Measurements from ENCODE around the gene ANK3. TPM values are rescaled to one million over a fixed set of nuclear protein-coding genes. Genes with fewer than 3 reads are reported as not detected.

ANK3 gene
- total and polyA plus RNA-seq, 2 donors from 2014 or later: 38.2 to 214 TPM

DNA sequence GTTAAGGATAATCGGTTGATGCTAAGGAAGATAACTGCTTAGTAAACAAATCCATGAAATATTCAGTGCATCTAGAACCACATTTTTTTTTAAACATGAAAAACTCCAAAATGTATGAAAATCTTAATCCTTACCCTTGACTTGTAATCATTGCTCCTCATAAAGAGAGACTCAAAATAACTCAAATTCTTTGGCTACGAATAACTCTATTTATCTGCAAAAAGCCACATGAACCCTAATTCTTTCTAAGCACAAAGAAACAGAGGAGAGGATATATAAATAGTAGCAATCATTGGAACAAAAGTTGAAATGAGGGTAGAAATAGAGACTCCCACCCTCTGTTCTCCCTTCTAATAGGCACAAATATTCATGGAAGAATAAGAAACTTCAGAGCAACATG is 40.2 kb downstream of the ANK3 start:
- TF ChIP-seq, protein P1, sequence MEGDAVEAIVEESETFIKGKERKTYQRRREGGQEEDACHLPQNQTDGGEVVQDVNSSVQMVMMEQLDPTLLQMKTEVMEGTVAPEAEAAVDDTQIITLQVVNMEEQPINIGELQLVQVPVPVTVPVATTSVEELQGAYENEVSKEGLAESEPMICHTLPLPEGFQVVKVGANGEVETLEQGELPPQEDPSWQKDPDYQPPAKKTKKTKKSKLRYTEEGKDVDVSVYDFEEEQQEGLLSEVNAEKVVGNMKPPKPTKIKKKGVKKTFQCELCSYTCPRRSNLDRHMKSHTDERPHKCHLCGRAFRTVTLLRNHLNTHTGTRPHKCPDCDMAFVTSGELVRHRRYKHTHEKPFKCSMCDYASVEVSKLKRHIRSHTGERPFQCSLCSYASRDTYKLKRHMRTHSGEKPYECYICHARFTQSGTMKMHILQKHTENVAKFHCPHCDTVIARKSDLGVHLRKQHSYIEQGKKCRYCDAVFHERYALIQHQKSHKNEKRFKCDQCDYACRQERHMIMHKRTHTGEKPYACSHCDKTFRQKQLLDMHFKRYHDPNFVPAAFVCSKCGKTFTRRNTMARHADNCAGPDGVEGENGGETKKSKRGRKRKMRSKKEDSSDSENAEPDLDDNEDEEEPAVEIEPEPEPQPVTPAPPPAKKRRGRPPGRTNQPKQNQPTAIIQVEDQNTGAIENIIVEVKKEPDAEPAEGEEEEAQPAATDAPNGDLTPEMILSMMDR (IDR thresholded peaks at IDR 0.05; ENCODE audit: borderline replicate concordance, extremely low read depth, insufficient read depth): no peak
- Histone ChIP-seq H3K9me3 (ENCODE audit: control insufficient read depth in 2 of 3, insufficient read depth in 1 of 3, low read length in 3 of 3) (no peaks in the 10 kb centered on the region), H3K9ac (ENCODE audit: low read length in 3 of 3) (no peak overlapping the region), H3K27ac (ENCODE audit: low read depth in 2 of 2, low read length in 2 of 2) (no peak overlapping the region), H3K4me3 (ENCODE audit: low read length in 3 of 3) (no peak overlapping the region), H3K27me3 (ENCODE audit: control insufficient read depth, insufficient read depth, low read length) (no peaks in the 10 kb centered on the region), H3K4me1 (ENCODE audit: control insufficient read depth in 2 of 3, insufficient read depth in 2 of 3, low read depth in 1 of 3, low read length in 3 of 3) (peaks cover 0 to 8% (median 5%) of the 10 kb centered on the region in 3 donors), H3K36me3 (ENCODE audit: control insufficient read depth in 2 of 3, insufficient read depth in 3 of 3, low read length in 3 of 3) (no peaks in the 10 kb centered on the region)
- intact Hi-C loops (cut with DNase I): no loop called here
- DNase-seq: no peak
- FAIRE-seq: no peak

DNA sequence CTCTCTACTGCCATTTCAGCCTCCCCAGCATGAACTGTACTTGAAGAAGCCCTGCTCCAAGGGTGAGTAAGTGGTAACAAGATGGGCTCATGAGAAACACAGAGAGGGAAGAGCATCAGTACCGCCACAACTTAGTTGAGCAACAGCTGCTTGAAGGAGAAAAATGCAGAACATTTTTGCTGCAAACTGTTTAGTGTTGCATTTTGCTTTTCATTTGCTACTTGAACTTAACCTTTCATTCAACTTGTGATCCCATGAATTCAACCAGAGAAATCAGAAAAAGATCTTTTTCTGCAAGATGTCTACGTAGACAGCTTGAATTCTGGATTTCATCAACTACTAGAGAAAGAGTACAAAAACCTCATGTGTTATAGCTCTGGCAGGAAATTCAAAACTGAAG is 40.7 kb downstream of the ANK3 start:
- DNase-seq (no peak), FAIRE-seq (no peak)
- H3K27ac ChIP-seq (ENCODE audit: low read depth in 2 of 2, low read length in 2 of 2): no peak overlapping the region
- H3K27me3 ChIP-seq (ENCODE audit: control insufficient read depth, insufficient read depth, low read length): no peaks in the 10 kb centered on the region
- no peak overlapping the region for H3K4me3 ChIP-seq (ENCODE audit: low read length in 3 of 3)
- H3K36me3 ChIP-seq (ENCODE audit: control insufficient read depth in 2 of 3, insufficient read depth in 3 of 3, low read length in 3 of 3): no peaks in the 10 kb centered on the region
- no peak overlapping the region for H3K9ac ChIP-seq (ENCODE audit: low read length in 3 of 3)
- intact Hi-C loops (cut with DNase I): no loop called here
- H3K9me3 ChIP-seq (ENCODE audit: control insufficient read depth in 2 of 3, insufficient read depth in 1 of 3, low read length in 3 of 3): no peaks in the 10 kb centered on the region
- peaks cover 0 to 8% (median 5%) of the 10 kb centered on the region in 3 donors for H3K4me1 ChIP-seq (ENCODE audit: control insufficient read depth in 2 of 3, insufficient read depth in 2 of 3, low read depth in 1 of 3, low read length in 3 of 3)
- TF ChIP-seq, protein P1 (IDR thresholded peaks at IDR 0.05; ENCODE audit: borderline replicate concordance, extremely low read depth, insufficient read depth): no peak

DNA sequence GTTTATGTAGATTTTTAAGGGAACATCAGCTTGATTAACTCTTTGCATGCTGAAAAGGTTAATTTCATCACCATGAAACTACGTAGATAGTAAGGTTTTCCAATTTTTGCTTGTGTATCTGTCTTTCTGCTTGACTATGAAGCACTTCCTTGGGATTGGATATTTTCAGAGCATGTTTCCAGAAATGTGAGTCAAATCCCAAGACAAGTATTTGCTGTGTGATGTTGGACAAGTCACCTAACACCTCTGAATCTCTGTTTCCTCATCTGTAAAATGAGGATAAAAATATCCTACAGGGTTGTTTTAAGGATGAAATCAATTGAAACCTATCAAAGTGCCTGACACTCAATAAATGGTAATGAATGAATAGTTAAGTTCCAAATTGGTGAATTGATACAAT is 42.4 kb downstream of the ANK3 start:
- Histone ChIP-seq H3K9me3 (ENCODE audit: control insufficient read depth in 2 of 3, insufficient read depth in 1 of 3, low read length in 3 of 3) (no peaks in the 10 kb centered on the region), H3K9ac (ENCODE audit: low read length in 3 of 3) (no peak overlapping the region), H3K4me1 (ENCODE audit: control insufficient read depth in 2 of 3, insufficient read depth in 2 of 3, low read depth in 1 of 3, low read length in 3 of 3) (peaks cover 0 to 8% (median 5%) of the 10 kb centered on the region in 3 donors), H3K27ac (ENCODE audit: low read depth in 2 of 2, low read length in 2 of 2) (no peak overlapping the region), H3K27me3 (ENCODE audit: control insufficient read depth, insufficient read depth, low read length) (no peaks in the 10 kb centered on the region), H3K36me3 (ENCODE audit: control insufficient read depth in 2 of 3, insufficient read depth in 3 of 3, low read length in 3 of 3) (no peaks in the 10 kb centered on the region), H3K4me3 (ENCODE audit: low read length in 3 of 3) (no peak overlapping the region)
- FAIRE-seq: no peak
- intact Hi-C loops (cut with DNase I): no loop called here
- no peak for DNase-seq
- TF ChIP-seq, protein P1 (IDR thresholded peaks at IDR 0.05; ENCODE audit: borderline replicate concordance, extremely low read depth, insufficient read depth): no peak

DNA sequence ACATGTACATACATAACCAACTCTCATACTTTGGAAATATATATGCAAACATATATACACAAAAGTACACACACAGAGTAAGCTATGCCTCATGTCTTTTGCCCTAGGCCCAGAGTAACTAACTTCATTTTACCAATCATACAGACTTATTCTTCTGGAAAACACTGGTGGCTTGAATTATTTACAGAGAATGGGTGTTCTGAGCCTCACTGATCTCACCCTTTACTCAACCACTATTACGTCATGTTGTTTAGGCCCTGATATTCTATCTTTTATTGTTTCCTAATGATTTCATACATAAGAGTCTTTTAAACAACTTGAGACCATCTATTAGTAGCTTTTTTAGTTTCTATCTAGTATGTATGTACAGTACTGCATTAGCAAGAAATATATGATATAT is 43.0 kb downstream of the ANK3 start:
- no peak for FAIRE-seq

More for the DNA sequence above, 43.0 kb downstream of the ANK3 start:
- Histone ChIP-seq H3K36me3 (ENCODE audit: control insufficient read depth in 2 of 3, insufficient read depth in 3 of 3, low read length in 3 of 3) (no peaks in the 10 kb centered on the region), H3K9me3 (ENCODE audit: control insufficient read depth in 2 of 3, insufficient read depth in 1 of 3, low read length in 3 of 3) (no peaks in the 10 kb centered on the region), H3K27me3 (ENCODE audit: control insufficient read depth, insufficient read depth, low read length) (no peaks in the 10 kb centered on the region), H3K4me3 (ENCODE audit: low read length in 3 of 3) (no peak overlapping the region), H3K4me1 (ENCODE audit: control insufficient read depth in 2 of 3, insufficient read depth in 2 of 3, low read depth in 1 of 3, low read length in 3 of 3) (peaks cover 0 to 6% (median 2%) of the 10 kb centered on the region in 3 donors), H3K9ac (ENCODE audit: low read length in 3 of 3) (no peak overlapping the region), H3K27ac (ENCODE audit: low read depth in 2 of 2, low read length in 2 of 2) (no peak overlapping the region)
- intact Hi-C loops (cut with DNase I): no loop called here
- TF ChIP-seq, protein P1 (IDR thresholded peaks at IDR 0.05; ENCODE audit: borderline replicate concordance, extremely low read depth, insufficient read depth): no peak
- no peak for DNase-seq

All from kidney (tissue), 14 donors.